Gastroesophageal sphincter (tissue), 4 donors: ENCODE results near the gene AKAP13. TPM values are rescaled to one million over a fixed set of nuclear protein-coding genes. Genes with fewer than 3 reads are reported as not detected.

Experiments used
- ATAC-seq: fragments of 150-250 bp; one replicate; pipeline ENCODE4 v1.9.1; 2016; ENCODE audit warnings: mild to moderate bottlenecking, moderate library complexity
- H3K27ac ChIP-seq, 4 donors: fragments of 200-600 bp; sonication (generic) in 3 of 4; 1 replicate in 3 of 4; 2 replicates in 1 of 4; pipeline ENCODE4 v1.5.1; 2016 to 2019
- H3K27me3 ChIP-seq: fragments of 200-600 bp; sonication (generic); one replicate; pipeline ENCODE4 v1.5.1; 2019
- H3K36me3 ChIP-seq, 2 donors: fragments of 200-600 bp; sonication (generic); one replicate each; pipeline ENCODE4 v1.5.1; 2019; ENCODE audit warnings: control low read depth in 1 of 2
- H3K4me1 ChIP-seq, 3 donors: fragments of 200-600 bp; sonication (generic); 1 replicate in 2 of 3; 2 replicates in 1 of 3; pipeline ENCODE4 v1.5.1; 2016 to 2019; ENCODE audit warnings: control low read depth in 2 of 3
- H3K4me3 ChIP-seq, 2 donors: fragments of 200-600 bp; sonication (generic); one replicate each; pipeline ENCODE4 v1.5.1; 2019; ENCODE audit warnings: mild to moderate bottlenecking in 1 of 2, moderate library complexity in 1 of 2
- H3K9me3 ChIP-seq, 3 donors: fragments of 200-600 bp; sonication (generic); one replicate each; pipeline ENCODE4 v1.5.1; 2017 to 2019; ENCODE audit warnings: control low read depth in 2 of 3
- EP300 ChIP-seq: sonication (generic); formaldehyde crosslinking; IDR thresholded peaks from one replicate; pipeline ENCODE4 v1.6.1; 2017; ENCODE audit warnings: antibody characterized with exemption, mild to moderate bottlenecking
- POLR2A ChIP-seq, 2 donors: fragments of 450-650 bp; IDR thresholded peaks; one replicate each; pipeline ENCODE4 v1.6.1; 2017; ENCODE audit warnings: antibody characterized with exemption in 2 of 2, mild to moderate bottlenecking in 2 of 2, moderate library complexity in 1 of 2
- POLR2AphosphoS5 ChIP-seq: sonication (generic); formaldehyde crosslinking; IDR thresholded peaks from one replicate; pipeline ENCODE4 v1.6.1; 2017; ENCODE audit warnings: antibody characterized with exemption
- WGBS, 2 donors: methylation state at CpG; one replicate each; pipeline ENCODE4 v1.1.5; 2018; ENCODE audit warnings: low coverage in 1 of 2; 5-methylcytosine and 5-hydroxymethylcytosine counted together
- total RNA-seq, 4 donors: library from RNA; depleted of rRNA; stranded (reverse); fragments of >200 nt; gene quantifications; one replicate each; pipeline ENCODE4 v1.1.0, GENCODE V29; 2016
- TF ChIP-seq, protein P1 (sequence below), 4 experiments: fragments of 200-600 bp in 2 of 4; fragments of 450-650 bp in 2 of 4; sonication (generic) in 1 of 4; IDR thresholded peaks; one replicate each; pipeline ENCODE4 v1.5.1; 2017 to 2019; ENCODE audit warnings: antibody characterized with exemption in 4 of 4, mild to moderate bottlenecking in 2 of 4, moderate library complexity in 2 of 4

AKAP13 gene
- total RNA-seq, 4 donors from 2014 or later: 196 to 252 (median 215) TPM

DNA sequence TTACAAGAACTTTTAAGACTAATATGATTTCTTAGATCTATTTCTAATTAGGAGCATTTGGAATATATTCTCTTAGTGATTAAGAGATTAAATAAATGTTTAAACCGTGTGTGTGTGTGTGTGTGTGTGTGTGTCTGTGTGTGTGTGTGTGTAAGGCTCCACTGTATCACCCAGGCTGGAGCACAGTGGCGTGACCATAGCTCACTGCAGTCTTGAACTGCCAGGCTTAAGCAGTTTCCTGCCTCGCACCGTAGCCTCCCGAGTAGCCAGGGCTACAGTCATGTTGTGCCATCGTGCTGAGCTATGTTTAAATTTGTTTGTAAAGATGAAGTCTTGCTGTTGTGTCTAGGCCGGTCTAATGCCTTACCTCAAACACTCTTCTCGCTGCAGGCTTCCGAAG is 305.0 kb downstream of the AKAP13 start:
- no peaks in the 10 kb centered on the region for H3K27me3 ChIP-seq
- peaks cover 18 to 63% (median 28%) of the 10 kb centered on the region in 3 donors for H3K4me1 ChIP-seq
- ATAC-seq: no peak
- H3K9me3 ChIP-seq: no peaks in the 10 kb centered on the region
- WGBS, 2 donors: 43 to 49% methylated on average over 7 to 9 of the region's 9 CpGs
- peak overlapping the region; percentile 10 to 71 (median 44) for H3K27ac ChIP-seq
- TF ChIP-seq POLR2AphosphoS5: no peak
- TF ChIP-seq, protein P1, sequence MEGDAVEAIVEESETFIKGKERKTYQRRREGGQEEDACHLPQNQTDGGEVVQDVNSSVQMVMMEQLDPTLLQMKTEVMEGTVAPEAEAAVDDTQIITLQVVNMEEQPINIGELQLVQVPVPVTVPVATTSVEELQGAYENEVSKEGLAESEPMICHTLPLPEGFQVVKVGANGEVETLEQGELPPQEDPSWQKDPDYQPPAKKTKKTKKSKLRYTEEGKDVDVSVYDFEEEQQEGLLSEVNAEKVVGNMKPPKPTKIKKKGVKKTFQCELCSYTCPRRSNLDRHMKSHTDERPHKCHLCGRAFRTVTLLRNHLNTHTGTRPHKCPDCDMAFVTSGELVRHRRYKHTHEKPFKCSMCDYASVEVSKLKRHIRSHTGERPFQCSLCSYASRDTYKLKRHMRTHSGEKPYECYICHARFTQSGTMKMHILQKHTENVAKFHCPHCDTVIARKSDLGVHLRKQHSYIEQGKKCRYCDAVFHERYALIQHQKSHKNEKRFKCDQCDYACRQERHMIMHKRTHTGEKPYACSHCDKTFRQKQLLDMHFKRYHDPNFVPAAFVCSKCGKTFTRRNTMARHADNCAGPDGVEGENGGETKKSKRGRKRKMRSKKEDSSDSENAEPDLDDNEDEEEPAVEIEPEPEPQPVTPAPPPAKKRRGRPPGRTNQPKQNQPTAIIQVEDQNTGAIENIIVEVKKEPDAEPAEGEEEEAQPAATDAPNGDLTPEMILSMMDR (IDR thresholded peaks at IDR 0.05): no peak
- TF ChIP-seq POLR2A (IDR thresholded peaks at IDR 0.05): no peak
- TF ChIP-seq EP300: no peak
- H3K36me3 ChIP-seq: peaks cover 0 to 72% of the 10 kb centered on the region in 2 donors
- no peak overlapping the region for H3K4me3 ChIP-seq

GRCh38 chr15:85687329-85687728 is 306.9 kb downstream of the AKAP13 start:
- Histone ChIP-seq H3K4me1 (peaks cover 34 to 81% (median 39%) of the 10 kb centered on the region in 3 donors), H3K27ac (peak overlapping the region in 3 of 4 donors; percentile 18 to 71 (median 23)), H3K36me3 (peaks cover 0 to 60% of the 10 kb centered on the region in 2 donors), H3K27me3 (no peaks in the 10 kb centered on the region), H3K9me3 (no peaks in the 10 kb centered on the region), H3K4me3 (no peak overlapping the region)
- TF ChIP-seq POLR2AphosphoS5 (no peak), POLR2A (IDR thresholded peaks at IDR 0.05) (no peak), EP300 (no peak)
- TF ChIP-seq, protein P1 (IDR thresholded peaks at IDR 0.05): no peak
- 94 to 95% methylated on average over 2 of the region's 2 CpGs for WGBS, 2 donors
- no peak for ATAC-seq

GRCh38 chr15:85688711-85689110 is 308.3 kb downstream of the AKAP13 start:
- no peaks in the 10 kb centered on the region for H3K9me3 ChIP-seq
- 23 to 28% methylated on average over 3 of the region's 3 CpGs for WGBS, 2 donors
- ATAC-seq: no peak
- TF ChIP-seq EP300 (no peak), POLR2AphosphoS5 (no peak), POLR2A (IDR thresholded peaks at IDR 0.05) (no peak)
- TF ChIP-seq, protein P1 (IDR thresholded peaks at IDR 0.05): no peak
- H3K27ac ChIP-seq: peak overlapping the region; percentile 69 to 73 (median 72)
- no peak overlapping the region for H3K4me3 ChIP-seq
- peaks cover 0 to 58% of the 10 kb centered on the region in 2 donors for H3K36me3 ChIP-seq
- peaks cover 34 to 94% (median 39%) of the 10 kb centered on the region in 3 donors for H3K4me1 ChIP-seq
- no peaks in the 10 kb centered on the region for H3K27me3 ChIP-seq

- Histone ChIP-seq H3K4me3 (peak overlapping the region; percentile 46 to 47), H3K4me1 (peaks cover 34 to 86% (median 35%) of the 10 kb centered on the region in 3 donors), H3K27me3 (no peaks in the 10 kb centered on the region), H3K9me3 (no peaks in the 10 kb centered on the region), H3K27ac (peak overlapping the region; percentile 69 to 73 (median 72)), H3K36me3 (peaks cover 2 to 58% of the 10 kb centered on the region in 2 donors)
- TF ChIP-seq EP300: no peak
- TF ChIP-seq, protein P1 (IDR thresholded peaks at IDR 0.05): peak in 1 of 4 experiments; percentile 7
- peak; percentile 42 for TF ChIP-seq POLR2AphosphoS5
- TF ChIP-seq POLR2A (IDR thresholded peaks at IDR 0.05): no peak
- ATAC-seq: peak; percentile 47
- WGBS, 2 donors: 0% methylated on average over 2 to 7 of the region's 9 CpGs
These were observed 309.3 kb downstream of the AKAP13 start for GRCh38 chr15:85689729-85690128.

DNA sequence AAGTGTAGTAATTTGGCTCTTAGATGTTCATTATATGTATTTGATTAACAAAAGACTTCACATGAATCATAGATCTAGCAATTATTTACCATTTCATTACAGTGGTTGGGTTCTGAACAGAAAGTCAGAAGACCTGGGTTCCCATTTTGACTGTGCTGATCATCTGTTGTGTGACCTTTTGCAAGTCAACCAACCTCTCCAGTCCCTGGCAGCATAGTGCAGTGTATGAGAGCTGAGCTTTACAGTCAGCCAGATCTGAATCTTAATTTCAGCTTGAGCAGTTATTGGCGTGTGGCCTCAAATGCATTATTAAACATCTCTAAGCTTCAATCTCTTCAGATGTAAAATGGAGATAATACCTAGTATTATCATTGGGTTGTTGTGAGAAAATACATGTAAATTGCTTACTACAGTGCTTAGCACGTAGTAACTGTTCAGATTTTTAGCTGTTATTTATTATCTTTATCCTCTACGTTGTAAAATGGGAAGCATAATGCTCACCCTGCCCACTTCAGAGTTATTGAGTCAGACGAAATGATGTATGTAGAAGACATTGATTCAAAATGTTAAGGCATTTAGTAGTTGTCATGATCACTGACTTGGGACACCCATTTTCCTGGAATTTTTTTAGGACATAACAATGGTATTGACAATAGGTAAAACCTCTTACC is 310.3 kb downstream of the AKAP13 start:
- ATAC-seq: no peak
- Histone ChIP-seq H3K4me3 (peak overlapping the region in 1 of 2 donors; percentile 46), H3K36me3 (peaks cover 5 to 58% of the 10 kb centered on the region in 2 donors), H3K27ac (peak overlapping the region in 3 of 4 donors; percentile 48 to 71 (median 53)), H3K27me3 (no peaks in the 10 kb centered on the region), H3K4me1 (peaks cover 32 to 77% (median 34%) of the 10 kb centered on the region in 3 donors), H3K9me3 (no peaks in the 10 kb centered on the region)
- TF ChIP-seq POLR2AphosphoS5 (no peak), POLR2A (IDR thresholded peaks at IDR 0.05) (no peak), EP300 (no peak)
- TF ChIP-seq, protein P1 (IDR thresholded peaks at IDR 0.05): no peak
- whole genome bisulfite sequencing, 2 donors: 65 to 76% methylated on average over 4 of the region's 4 CpGs
